Activated CD8-positive, alpha-beta T cell treated with anti-CD3 and anti-CD28 coated beads for 36 hours (primary cell): ENCODE results near the gene NCAN. TPM values are rescaled to one million over a fixed set of nuclear protein-coding genes. Genes with fewer than 3 reads are reported as not detected.

Experiments
- ATAC-seq: fragments of 200-7000 bp; cut with Tn5 transposase; one replicate; pipeline ENCODE4 v1.10.0; 2021; ENCODE audit warnings: mild to moderate bottlenecking, moderate library complexity
- CTCF ChIA-PET: fragments of 350-600 bp; sonication (Branson Sonifier 250); formaldehyde crosslinking; loops from one replicate; lab custom pipeline; 2021; ENCODE audit warnings: antibody characterized with exemption; lab: Charles Lee
- POLR2A ChIA-PET: fragments of 350-600 bp; sonication (Branson Sonifier 250); formaldehyde crosslinking; loops from one replicate; lab custom pipeline; 2021; ENCODE audit warnings: antibody characterized with exemption; lab: Charles Lee
- DNase-seq: peaks from one replicate; pipeline ENCODE4 v3.0.0-alpha.2; 2020
- H3K27ac Mint-ChIP-seq: one replicate; pipeline ENCODE4 v1.8.0; 2021; ENCODE audit warnings: mild to moderate bottlenecking, mixed read lengths
- H3K27me3 Mint-ChIP-seq: one replicate; pipeline ENCODE4 v1.8.0; 2021; ENCODE audit warnings: mixed read lengths
- H3K36me3 Mint-ChIP-seq: one replicate; pipeline ENCODE4 v1.8.0; 2021; ENCODE audit warnings: low read depth, mixed read lengths
- H3K4me1 Mint-ChIP-seq: one replicate; pipeline ENCODE4 v1.8.0; 2021; ENCODE audit warnings: low read depth, mixed read lengths
- H3K4me3 Mint-ChIP-seq: one replicate; pipeline ENCODE4 v1.8.0; 2021; ENCODE audit warnings: mild to moderate bottlenecking, moderate library complexity, mixed read lengths
- H3K9me3 Mint-ChIP-seq: one replicate; pipeline ENCODE4 v1.8.0; 2021; ENCODE audit warnings: mixed read lengths
- CTCF ChIP-seq: fragments of 200-600 bp; IDR thresholded peaks from one replicate; pipeline ENCODE4 v1.8.0; 2022; ENCODE audit warnings: antibody characterized with exemption, mild to moderate bottlenecking
- intact Hi-C: fragments of 100-400 bp; cut with micrococcal nuclease; formaldehyde crosslinking; loops from one replicate; pipeline ENCODE4 v1.10.0; 2022
- total RNA-seq, 2 experiments: library from RNA; stranded (reverse); gene quantifications; one replicate each; pipeline ENCODE4 v1.2.3, GENCODE V29; 2021

The NCAN gene
- total RNA-seq, 2 experiments from 2014 or later: not detected

GRCh38 chr19:19274716-19275565 lies 63.2 kb downstream of the NCAN start:
- Mint-ChIP-seq H3K27ac (no peak overlapping the region), H3K4me3 (no peak overlapping the region), H3K4me1 (peaks cover 3% of the 10 kb centered on the region), H3K9me3 (no peaks in the 10 kb centered on the region), H3K36me3 (peaks cover 24% of the 10 kb centered on the region), H3K27me3 (peaks cover 13% of the 10 kb centered on the region)
- ATAC-seq: no peak
- POLR2A ChIA-PET: interaction anchor here (0.7 kb wide), 2 partner anchors 9 to 105 kb away, joined by 3 read pairs; no protein-coding TSS in a partner anchor
- no peak for TF ChIP-seq CTCF
- intact Hi-C loops: no loop called here
- CTCF ChIA-PET: no interaction called here
- DNase-seq: no peak

DNA sequence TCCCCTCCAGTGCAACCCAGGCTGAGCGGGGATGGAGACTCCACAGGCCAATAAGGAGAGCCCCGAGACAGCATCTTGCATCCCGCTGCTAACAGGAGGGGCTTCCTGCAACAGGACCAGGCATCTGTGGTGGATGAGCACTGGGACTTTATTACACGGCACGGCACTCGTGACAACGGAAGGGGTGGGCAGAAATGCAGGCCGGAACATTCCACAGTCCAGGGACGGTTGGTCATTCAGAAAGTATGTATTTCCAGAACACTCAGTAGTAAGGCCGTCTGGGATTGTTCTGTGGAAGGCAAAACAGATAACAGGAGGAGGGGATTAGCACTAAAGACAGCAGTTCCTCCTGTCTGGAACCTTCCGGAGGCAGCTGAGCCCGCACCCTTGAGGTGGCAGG lies 64.6 kb downstream of the NCAN start:
- CTCF ChIA-PET: no interaction called here

DNA sequence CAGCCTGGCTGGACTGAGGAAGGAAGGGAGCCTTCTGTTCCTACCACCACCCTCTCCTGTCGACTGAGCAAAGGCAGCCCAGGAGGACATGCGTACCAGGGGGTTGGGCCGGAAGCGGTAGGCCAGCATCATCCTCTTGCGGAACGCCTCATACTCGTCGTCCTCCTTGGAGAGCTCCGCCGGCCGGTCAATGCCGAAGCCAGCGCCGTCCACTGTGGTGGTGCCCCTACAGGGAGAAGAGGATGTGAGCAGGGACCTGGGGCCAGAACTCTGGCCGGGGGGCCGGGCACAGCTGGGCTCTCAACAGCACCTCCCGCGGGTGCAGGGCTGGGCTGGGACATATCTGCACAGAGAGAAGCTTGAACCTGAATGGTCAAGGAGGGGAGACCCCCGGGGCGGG lies 65.1 kb downstream of the NCAN start:
- H3K27ac Mint-ChIP-seq: no peak overlapping the region
- H3K36me3 Mint-ChIP-seq: peaks cover 32% of the 10 kb centered on the region
- no peak for TF ChIP-seq CTCF
- H3K4me3 Mint-ChIP-seq: no peak overlapping the region
- H3K9me3 Mint-ChIP-seq: no peaks in the 10 kb centered on the region
- H3K4me1 Mint-ChIP-seq: peaks cover 3% of the 10 kb centered on the region
- peaks cover 13% of the 10 kb centered on the region for H3K27me3 Mint-ChIP-seq
- intact Hi-C loops: no loop called here
- ATAC-seq (no peak), DNase-seq (no peak)
- ChIA-PET CTCF (no interaction called here), POLR2A (interaction anchor here (1.4 kb wide), 1 partner anchor 28 kb away, joined by 3 read pairs; no protein-coding TSS in a partner anchor)

More for the DNA sequence above, 64.6 kb downstream of the NCAN start:
- Mint-ChIP-seq H3K27me3 (peaks cover 13% of the 10 kb centered on the region), H3K4me3 (no peak overlapping the region), H3K27ac (no peak overlapping the region), H3K9me3 (no peaks in the 10 kb centered on the region), H3K36me3 (peaks cover 30% of the 10 kb centered on the region), H3K4me1 (peaks cover 3% of the 10 kb centered on the region)
- DNase-seq: no peak
- intact Hi-C loops: no loop called here
- ATAC-seq: no peak
- no peak for TF ChIP-seq CTCF
- POLR2A ChIA-PET: interaction anchor here (1.4 kb wide), 1 partner anchor 27 kb away, joined by 3 read pairs; no protein-coding TSS in a partner anchor

DNA sequence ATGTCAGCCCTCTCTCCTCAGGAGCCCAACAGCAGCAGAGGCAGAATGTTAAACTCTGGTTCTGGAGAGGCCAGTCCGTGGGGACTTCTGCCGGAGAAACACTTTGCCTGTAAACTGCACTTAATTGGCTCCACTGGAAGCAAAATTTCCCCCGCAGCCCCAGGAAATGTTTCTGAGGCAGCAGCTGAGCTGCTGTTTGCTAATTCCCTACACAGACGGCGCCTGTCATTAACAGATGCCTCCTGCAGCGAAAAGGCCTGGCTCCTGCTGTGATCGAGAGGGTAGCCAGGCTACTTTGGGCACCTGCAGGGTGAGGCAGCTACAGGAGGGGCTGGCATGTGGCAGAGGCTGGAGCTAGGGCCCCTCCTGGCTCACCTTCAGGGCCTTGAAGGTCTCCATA lies 66.6 kb downstream of the NCAN start:
- Mint-ChIP-seq H3K9me3 (no peaks in the 10 kb centered on the region), H3K4me3 (no peak overlapping the region), H3K36me3 (peaks cover 35% of the 10 kb centered on the region), H3K27ac (no peak overlapping the region), H3K27me3 (peaks cover 8% of the 10 kb centered on the region), H3K4me1 (peaks cover 2% of the 10 kb centered on the region)
- intact Hi-C loops: no loop called here
- no peak for TF ChIP-seq CTCF
- DNase-seq (no peak), ATAC-seq (no peak)
- CTCF ChIA-PET: no interaction called here
- POLR2A ChIA-PET: no interaction called here

DNA sequence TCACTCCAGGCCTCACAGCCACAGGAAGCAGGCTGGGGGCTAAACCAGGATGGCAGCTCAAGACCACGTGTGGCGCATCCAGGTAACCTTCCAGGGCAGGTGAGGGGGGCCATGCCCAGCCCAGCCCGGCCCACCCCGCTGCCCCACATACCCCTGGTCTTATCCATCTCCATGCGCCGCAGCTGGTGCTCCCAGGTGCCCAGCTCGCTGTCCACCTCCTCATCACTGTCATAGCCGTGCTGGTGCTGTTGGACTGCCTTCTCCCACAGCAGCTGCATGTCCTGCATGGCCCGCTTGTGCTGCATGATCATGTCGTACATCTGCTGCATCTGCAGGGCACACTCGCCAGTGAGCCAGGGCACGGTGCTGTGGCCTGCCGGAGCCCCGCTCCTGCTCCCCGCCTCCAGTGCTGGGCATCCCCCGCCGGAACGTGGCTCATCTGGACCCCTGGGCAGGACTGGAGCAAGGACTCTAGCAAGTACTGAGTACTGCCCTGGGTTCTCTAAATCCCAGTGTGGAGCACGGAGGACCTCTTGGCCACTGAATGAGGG lies 67.4 kb downstream of the NCAN start:
- Mint-ChIP-seq H3K4me3 (no peak overlapping the region), H3K36me3 (peaks cover 42% of the 10 kb centered on the region), H3K9me3 (no peaks in the 10 kb centered on the region), H3K4me1 (no peaks in the 10 kb centered on the region), H3K27me3 (no peaks in the 10 kb centered on the region), H3K27ac (no peak overlapping the region)
- TF ChIP-seq CTCF: no peak
- no peak for DNase-seq
- CTCF ChIA-PET: no interaction called here
- ATAC-seq: no peak
- intact Hi-C loops: no loop called here
- POLR2A ChIA-PET: no interaction called here
